HG02981 (cell line): Measurements from ENCODE around the gene CACNA1S.

Experiments
- ATAC-seq: cut with Tn5 transposase; IDR thresholded peaks from one replicate; pipeline ENCODE4 v1.9.1; 2021; ENCODE audit warnings: mild to moderate bottlenecking, moderate library complexity; ENCODE audit not compliant: unreplicated experiment

The CACNA1S gene

GRCh38 chr1:201017828-201018163 is 94.4 kb downstream of the CACNA1S start:
- no peak for ATAC-seq

GRCh38 chr1:201016943-201017827 is 95.0 kb downstream of the CACNA1S start:
- no peak for ATAC-seq

- ATAC-seq: no peak
Observed at GRCh38 chr1:201016211-201016651, 96.0 kb downstream of the CACNA1S start.

DNA sequence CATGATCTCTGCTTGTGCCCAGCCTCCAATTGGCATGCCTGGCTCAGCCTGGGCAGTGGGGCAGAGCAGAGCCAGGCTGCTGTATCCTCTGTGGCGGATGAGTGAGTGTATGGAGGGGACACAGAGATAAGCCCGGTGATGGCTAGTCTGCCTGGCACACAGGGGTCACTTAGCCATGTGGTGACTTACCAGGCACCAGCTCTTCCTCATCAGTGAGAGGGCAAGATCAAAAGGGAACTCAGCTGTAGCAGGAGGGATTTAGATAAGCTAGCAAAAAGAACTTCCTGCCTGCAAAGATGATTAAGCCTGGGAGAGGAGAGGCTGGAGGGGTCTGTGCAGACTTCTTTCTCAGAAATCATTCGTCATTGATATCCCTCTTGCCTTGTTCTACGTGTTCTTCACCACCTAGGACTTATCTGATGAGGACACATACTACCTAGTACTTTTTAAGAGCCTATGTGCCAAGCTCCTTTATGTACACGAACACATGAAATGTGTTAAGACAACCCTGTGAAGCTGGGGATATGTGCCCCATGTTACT is 96.6 kb downstream of the CACNA1S start:
- no peak for ATAC-seq

GRCh38 chr1:201014816-201015200 is 97.4 kb downstream of the CACNA1S start:
- no peak for ATAC-seq

GRCh38 chr1:201013991-201014815 is 98.0 kb downstream of the CACNA1S start:
- ATAC-seq: no peak

DNA sequence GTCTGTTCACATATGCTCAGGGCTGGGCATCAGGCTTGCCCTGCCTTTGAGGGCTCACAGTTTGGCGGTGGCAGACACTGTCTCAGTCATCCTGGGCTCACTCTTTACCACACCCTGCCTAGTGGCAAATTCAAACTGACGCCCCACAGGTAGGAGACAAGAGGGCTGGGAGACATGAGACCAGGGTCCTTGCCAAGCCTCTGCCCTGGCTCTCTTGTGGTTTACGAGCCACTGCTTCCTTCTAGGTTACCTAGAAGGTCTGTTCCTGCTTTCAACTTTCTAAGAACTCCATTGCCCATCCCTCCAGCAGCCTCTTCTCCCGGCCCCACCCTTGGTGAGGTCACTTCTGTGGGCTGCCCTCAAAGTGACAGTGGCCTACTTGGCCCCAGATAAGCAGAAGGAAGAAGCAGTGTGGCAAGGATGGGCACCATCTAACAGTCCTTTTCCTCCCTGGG is 99.2 kb downstream of the CACNA1S start:
- ATAC-seq: no peak

DNA sequence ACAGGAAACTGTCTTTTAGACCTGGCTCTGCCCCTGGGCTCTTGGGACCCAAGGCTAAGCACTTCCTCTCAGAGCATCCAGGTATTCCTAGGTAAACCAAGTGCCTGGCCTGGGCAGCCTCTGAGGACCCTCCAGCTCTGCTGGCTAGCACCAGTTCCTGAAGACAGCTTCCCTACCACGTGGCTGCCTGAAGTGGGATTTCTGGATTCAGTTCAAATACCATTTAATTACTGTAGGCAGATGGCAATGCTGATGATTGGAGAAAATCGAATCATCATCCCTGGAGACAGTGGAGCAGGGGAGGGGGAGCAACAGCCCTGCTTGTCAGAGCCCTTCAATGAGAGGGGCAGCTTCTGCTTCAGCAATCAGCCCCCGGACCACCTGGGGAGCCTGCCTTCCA is 100.6 kb downstream of the CACNA1S start:
- no peak for ATAC-seq

GRCh38 chr1:201009962-201010645 is 102.1 kb downstream of the CACNA1S start:
- no peak for ATAC-seq

GRCh38 chr1:201008666-201009360 is 103.4 kb downstream of the CACNA1S start:
- ATAC-seq: no peak

GRCh38 chr1:201007481-201007880 is 104.7 kb downstream of the CACNA1S start:
- ATAC-seq: no peak

GRCh38 chr1:201006450-201006849 is 105.8 kb downstream of the CACNA1S start:
- no peak for ATAC-seq

DNA sequence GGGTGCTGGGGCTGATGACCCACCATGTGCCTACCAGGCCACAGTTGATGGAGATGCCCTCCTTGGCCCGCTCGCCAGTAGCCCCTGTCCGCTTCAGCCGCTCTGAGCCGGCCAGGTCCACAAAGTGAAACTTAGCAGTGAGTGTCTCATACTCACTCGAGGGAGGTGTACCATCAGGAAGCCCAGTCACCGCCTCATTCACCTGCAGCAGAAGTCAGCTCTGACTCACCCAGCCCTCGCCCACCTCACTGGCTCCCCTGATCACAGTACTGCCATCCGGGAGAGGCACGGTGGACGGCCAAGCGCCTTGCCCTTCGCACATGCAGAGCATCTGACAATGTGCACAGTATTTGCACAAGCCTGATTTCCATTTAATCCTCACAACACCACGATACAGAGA is 107.5 kb downstream of the CACNA1S start:
- no peak for ATAC-seq

DNA sequence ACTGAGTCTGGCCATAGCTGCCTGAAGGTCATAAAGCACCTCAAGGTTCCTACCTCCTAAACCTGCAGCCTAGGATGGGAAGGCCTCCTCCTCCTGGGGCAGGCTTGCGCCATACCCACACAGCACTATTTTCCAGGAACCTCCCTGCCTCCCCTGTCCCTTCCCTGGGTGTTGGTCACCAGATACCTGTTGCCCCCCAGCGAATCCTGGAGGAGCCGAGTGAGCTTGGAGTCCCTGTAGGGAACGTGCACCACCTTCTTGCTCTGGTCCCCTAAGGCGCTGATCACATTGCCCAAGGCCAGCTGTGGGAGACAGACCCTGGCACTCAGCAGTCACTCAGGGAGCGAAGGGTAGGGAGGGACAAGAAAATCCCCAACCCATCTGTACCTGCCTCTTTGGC is 108.1 kb downstream of the CACNA1S start:
- ATAC-seq: no peak

GRCh38 chr1:201002510-201002909 is 109.7 kb downstream of the CACNA1S start:
- ATAC-seq: no peak

DNA sequence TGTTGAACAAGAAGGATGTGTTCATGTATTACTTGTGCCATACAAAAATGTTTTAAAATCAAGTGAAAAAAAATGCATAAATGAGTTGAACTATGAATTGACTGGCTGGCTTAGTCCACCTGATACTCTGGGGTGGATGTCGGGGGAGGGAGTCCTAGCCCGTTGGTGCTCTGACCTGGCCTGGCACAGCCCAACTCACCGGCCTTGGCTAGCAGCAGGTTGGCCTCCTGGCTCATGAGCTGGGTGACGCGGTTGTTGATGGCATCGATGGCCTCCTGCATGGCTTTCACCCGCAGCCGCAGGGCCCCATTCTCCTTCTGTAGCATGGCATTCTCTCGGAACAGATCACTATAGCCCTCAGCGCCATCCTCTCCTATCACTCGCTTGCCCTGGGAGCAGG is 110.3 kb downstream of the CACNA1S start:
- ATAC-seq: no peak

- no peak for ATAC-seq
Observed at GRCh38 chr1:201000391-201000790, 111.8 kb downstream of the CACNA1S start.

- ATAC-seq: no peak
Observed at GRCh38 chr1:200999667-201000066, 112.6 kb downstream of the CACNA1S start.

DNA sequence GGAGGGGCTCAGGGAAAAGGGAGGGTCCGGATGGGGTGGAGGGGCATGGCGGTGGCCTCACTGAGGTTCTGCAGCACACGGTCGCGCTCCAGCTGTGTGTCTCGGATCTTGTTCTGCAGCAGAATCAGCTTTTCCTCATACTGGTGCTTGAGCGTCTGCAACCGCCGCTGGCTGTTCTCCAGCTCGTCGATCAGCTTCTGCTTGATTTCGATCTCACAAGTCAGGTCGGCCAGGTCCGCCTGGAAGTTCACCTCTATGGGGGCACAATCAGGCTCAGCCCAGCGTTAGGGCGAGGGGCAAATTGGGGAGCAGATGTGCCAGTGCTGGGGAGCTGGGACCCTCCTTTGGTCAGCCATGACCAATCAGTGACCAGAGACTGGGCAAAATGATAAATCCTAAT is 113.9 kb downstream of the CACNA1S start:
- ATAC-seq: no peak

DNA sequence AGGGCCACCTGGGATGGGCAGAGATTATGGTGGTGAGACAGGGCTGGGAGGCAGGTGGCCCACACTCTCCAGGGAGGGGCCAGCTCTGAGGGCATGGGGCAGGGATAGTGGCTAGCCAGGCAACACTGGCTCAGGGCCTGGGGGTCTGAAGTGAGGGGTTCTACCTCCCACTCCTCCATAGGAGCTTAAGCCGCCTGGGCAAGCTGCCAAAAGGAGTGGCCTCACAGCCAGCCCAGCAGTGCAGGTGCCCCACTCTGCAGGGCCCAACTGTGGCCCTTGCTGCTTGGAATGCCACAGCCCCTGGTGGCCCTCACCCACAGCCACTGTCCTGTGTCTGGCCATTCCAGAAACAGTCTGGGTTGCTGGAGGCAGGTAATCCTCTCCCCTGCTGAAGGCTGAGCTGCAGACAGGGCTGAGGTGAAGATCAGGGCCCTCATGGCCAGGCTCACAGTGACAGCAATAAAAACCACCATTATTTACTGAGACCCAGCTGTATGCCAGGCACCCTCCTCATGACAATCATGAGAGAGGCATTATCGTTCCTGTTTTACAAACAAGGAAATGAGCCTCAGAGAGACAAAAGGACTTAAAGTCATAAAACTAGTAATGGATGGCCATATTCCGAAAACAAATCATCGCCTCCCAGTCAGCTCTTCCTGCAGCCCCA is 119.7 kb downstream of the CACNA1S start:
- ATAC-seq: no peak
